Measurements from ENCODE around the gene ARFIP1.

ARFIP1 gene

DNA sequence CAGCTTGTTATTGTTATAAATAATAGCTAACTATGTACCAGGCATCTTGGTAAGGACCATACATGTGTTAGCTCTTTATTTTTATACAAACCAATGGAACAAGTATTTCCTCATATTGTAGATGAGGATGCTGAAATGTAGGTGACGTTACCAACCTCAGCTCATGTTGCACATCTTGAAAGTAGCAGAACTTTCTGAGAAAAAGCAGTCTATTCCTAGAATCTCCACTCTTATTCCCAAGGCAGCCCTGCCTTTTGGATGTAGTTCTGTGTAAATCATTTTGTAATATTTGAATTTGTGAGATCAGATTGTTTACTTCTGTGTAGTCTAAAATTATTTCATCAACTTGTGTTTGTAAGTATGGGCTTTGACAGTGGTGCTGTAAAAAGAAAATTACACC lies 161.7 kb downstream of the ARFIP1 start:
- DNase-seq = no peak

DNA sequence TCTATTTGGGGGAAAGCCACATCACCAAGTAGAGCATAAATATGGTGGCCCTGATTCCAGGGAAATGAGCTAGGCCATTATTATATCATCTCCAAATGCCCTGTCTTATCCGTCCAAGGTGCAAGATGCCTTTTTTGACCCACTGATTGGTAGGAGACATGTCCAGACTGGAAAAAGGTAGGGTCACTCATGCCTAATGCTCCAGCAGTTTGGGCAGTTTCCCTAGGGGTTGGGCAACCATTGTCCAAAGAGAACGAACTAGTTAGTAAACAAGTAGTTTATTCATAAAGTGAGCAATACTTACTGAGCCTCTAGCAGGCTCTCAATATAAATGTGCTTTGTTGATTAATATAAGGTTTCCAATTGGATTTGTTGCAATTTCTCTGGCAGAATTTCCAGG lies 162.6 kb downstream of the ARFIP1 start:
- DNase-seq = no peak

DNA sequence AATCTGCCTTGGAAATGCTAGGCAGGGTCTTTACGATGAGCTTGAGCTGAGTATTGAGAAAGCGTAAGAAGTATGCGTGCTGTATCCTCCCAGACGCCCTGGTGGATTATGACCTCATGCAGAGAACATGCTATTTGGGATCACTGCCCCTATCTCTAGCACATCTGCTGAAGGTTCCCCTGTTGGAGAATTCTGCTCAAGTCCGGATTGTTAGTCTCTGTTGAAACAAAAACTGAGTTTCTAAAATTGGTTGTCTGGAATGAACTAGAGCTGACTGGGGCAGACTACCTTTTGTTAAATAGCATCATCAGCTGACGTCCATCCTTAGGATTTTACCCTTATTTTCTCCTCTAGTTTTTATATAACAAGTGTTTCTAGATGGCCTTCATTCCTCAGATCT lies 163.9 kb downstream of the ARFIP1 start:
- no peak for DNase-seq

DNA sequence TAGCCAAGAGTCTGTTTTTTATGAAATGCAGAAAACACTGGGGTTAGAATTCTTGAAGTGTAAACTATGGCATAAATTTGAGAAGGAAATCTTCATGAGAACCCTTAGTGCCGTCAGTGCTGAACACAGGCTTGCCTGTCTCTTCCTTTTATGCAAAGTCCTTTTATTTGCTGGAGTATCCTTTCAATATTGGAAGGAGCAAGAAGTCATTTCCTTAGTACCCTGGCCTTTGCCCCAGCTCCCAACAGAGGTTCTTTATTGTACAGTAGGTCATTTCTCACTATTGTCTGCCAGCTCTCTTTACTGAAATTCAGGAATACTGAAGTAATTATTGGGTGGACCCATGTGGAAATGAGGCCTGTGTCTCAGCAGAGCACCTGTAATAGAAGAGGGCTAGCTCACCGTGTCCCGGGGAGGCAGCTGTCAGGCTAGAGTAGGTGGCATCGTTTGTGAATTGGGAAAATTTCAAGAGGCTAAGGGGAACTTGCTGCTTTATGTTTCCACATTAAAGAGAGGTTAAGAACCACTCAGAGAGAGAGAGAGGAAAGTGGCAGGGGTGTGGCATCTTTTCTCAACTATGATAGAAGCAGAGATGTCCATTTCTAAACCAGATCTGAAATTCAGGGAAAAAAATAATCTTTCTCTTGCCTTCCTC lies 165.0 kb downstream of the ARFIP1 start:
- no peak for DNase-seq

DNA sequence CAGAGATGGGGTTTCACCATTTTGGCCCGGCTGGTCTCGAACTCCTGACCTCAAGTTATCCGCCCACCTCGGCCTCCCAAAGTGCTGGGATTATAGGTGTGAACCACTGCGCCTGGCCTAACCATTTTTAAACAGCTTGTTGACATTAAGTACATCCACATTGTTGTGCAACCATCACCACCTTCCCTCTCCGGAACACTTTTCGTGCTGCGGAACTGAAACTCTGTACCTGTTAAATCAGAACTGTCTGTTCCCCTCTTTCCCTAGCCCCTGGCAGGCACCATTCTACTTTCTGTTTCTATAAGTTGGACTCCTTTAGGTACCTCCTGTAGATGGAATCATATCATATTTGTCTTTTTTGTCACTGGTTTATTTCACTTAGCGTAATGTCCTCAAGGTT lies 165.9 kb downstream of the ARFIP1 start:
- no peak for DNase-seq

DNA sequence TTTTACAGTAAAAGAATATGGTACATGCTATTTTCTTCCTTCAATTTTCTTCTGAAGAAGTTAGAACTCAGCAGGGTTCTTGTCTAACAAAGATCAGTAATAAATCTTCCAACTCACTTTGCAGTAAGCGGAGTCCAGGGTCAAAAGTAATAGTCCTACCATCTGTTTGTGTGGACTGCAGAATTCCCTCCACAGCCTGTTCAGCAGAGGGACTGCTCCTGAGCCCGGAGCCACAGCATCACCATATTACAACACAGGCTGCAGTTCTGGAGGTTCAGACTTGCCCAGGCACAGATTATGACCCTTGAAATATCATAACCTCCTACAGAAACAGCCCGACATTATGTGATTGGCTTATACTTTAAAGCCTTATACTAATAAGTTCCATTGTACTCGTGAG lies 166.7 kb downstream of the ARFIP1 start:
- no peak for DNase-seq

DNA sequence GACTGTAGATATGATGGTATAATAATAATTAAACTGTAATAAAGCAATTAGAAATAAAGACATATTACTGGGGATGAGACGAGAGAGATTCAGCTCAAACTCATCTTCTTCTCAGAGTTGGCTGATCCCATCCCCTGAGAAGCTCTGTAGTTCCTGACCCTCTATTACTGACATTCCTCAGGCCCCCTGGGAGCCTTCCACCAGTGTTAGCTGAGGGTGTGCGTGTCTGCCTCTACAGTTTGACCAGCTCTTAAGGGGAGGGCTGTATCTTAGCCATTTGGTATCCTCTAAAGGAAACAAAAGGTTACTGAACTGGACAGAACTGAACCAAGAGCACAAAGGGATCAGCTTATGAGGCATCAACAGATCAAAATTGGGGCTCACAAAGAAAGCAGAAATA lies 167.6 kb downstream of the ARFIP1 start:
- no peak for DNase-seq

DNA sequence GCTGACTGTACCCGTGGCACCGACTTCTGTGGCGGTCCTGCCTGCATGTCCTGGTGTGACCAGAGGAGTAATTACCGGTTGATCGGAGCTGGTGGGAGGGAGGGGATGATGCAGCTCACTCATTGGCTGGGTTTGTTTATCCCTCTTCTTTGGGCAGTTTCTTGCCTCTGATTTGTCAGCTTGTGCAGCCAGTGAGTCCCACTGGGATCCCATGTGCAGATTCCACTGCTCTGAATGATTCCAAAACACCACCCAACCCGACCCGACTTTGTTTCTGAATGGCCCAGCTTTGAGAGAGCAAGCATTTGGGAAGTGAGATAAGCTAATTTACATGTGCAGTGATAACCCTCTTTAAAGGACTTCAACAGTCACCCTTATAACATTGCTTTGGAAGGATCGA lies 170.2 kb downstream of the ARFIP1 start:
- DNase-seq = no peak

DNA sequence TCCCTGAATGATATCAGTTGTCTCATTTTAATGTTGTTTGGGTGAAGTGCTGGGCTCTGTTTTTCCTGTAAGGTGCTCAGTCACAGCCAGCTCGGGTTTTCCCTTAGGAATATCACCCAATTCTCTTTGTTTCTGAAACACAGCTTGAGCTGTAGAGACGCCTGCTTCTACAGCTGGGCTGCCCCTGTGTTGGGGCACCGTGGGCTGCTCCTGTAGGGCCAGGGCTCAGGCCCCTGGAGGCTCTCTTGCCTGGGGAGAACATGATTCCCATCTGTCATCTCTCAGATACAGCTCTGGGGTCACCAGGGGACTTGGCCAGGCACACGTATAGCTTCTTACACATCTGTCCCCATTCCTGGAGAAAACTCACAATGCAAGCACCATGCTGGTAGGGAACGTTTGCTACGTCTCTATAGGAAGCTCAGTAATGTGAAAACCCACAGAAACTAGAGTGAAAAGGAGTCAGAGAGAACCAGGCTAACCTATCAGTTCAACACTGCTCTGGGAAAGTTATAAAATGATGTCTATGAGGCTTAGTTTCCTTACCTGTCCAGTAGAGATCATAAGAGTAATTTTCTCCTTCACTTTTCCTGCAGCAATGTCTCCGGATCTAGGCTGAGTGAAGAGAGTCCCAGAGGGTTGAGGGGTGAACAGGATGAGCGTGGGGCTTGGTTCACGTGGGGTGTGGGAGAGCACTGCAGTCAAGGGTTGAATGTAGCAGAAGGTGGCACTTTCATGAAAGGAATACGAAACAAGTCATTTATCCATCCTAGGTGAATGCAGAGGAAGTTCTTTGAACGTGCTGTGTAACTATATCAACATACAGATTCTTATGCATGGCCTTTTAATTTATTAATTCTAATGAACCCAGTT lies 170.9 kb downstream of the ARFIP1 start:
- DNase-seq = no peak

DNA sequence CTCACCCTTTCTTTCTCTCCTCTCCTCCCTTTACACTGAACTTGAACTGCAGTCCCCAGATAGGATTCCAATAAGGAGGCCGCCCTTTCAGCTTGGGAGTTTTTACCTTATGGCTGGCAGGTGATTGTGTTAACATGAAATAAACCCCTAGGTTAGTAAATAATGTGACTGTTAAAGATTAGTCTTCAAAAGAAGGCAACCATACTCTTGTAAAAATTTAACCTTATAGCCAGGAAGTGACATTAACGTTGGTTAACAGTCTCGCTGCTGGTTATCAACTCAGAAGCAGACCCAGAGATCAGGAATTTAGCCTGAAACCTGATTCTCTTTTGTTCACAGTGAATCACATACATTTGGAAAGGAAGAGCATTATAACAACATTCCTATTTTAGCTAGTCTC lies 171.6 kb downstream of the ARFIP1 start:
- no peak for DNase-seq

DNA sequence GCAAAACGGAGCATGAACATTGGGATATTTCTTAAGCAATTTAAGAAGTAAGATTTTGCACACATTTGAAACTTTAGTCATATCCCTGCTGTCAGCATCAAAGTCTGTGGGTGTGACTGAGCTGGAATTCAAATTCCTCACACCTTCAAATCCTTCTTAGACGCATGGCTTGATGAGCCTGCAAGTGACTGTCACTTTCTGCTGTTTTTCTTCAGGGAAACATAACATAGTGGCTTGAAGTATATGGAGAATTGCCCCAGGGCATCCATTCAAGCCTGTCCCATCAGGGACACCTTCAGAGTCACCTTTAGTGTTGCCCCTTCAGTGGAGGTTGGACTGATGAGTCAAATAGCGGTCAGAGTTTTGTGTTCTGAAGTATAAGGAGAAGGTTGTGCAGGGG lies 173.8 kb downstream of the ARFIP1 start:
- no peak for DNase-seq

DNA sequence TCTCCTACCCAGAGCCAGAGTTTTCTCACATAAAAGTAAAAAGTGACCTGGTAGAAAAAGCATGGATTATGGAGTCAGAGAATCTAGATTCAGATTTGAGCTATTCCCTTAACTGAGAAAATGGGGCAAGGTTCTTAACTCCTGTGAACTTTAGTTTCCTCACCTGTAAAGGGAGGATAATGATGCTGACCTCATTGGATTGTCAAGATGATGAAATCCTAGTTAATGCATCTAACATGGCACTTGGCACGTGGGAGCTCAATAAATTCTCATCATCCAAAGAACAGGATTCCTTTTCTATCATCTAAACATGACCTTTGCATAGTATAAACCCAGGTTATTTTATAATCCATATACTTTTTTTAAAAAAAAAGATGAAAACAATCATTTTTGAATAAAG lies 175.0 kb downstream of the ARFIP1 start:
- DNase-seq = no peak

DNA sequence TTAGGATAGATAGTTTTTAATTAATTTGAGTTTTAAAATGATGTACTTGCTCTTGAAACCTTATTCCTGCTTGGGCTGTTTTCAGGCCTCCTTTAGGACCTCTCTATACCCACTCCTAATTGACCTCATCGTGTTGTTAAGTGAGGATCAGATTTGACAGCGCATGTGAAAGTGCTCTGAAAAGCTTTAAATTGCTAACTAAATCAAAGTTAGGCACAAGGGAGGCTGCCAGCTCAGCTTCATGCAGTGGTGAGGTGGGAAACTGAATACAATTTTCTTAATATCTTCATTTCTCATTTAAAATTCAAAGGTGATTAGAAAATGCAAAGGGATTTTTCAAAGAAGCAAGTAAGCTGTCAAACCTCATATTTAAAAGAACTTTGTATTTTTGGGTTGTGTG lies 176.4 kb downstream of the ARFIP1 start:
- DNase-seq = no peak

DNA sequence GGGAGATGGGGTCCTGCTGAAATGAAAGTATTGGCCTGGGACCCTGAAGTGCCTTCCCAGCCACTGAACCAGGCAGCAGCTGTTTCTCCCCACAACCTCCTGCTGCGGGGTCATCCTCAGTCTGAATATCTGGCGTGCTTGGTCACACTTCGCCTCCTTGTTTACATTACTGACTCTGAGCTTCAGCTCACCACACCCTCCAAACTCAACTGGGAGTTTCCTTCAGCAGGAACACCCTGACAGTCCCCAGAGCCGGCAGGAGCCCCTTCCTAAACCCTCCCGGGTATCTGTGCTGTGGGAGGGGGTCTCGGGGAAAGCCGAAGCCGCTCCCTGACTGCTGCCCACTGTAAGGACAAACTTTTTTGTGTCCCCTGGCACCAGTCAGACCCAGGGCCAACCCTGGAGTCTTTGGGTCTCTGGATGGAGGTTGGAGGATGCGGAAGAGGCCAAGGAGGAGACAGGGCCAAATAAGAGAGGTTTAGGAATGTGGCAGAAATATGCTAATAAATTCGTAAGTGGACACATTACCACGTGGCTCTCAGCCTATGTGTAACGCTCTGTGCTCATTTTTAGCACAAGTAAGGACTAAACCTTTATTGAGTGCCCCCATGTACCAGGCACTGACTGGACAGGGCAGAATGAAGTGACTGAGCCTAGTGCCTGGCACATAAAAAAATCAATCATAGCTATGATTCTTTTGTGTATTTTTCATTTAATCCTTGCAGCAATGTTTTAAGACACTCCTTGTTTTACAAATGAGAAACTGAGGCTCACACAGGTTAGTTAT lies 177.1 kb downstream of the ARFIP1 start:
- DNase-seq = no peak

DNA sequence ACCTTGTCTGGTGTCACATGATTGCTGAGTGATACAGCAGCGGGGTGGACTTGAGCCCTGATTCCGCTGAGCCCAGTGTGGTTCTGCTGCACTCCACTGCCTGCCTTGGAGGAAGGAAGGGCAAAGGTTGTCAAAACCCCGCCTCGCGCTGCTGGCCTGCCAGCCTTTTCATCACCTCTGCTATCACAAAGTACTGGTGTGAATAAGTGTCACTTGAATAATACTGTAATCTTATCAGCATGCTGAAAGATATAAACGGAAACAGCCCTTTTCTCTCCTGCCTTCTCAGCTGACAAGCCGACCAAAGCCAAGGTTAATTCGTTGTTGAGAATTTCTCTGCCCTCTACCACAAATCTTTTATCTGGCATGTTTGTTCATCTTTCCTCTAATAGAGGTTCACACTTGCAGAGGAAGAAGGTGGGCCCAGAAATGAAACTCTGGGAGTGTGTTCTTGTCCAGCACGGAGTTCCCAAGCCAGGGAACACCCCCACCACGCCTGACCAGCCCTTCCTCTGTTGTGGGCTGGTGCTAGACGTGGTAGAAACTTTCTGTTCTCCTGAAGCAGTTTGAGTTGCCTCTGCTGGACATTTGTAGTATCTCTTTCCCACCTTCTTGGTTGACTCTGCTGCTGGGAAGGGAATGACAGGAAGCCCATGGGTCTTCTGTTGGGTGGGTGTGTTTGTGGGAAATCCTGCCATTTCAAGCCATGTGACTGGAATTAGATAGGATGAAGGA lies 177.8 kb downstream of the ARFIP1 start:
- no peak for DNase-seq

DNA sequence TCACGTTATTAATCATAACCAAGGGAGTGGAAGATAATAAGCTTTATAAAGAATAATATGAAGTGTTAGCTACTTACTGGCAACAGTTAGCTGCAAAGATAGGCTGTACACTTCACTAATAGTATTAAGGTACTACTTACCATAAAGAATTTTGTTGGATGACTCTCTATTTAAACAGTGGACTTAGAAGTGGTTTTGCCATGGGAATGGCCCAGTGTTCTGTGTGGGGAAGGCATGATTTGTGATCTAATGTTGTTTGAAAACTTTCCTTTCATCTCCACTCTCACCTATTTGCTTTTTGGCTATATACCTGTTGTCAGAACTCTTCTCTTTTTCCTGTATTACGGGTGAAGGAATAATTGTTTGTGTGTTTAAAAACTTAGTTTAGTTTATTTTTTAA lies 179.3 kb downstream of the ARFIP1 start:
- no peak for DNase-seq

DNA sequence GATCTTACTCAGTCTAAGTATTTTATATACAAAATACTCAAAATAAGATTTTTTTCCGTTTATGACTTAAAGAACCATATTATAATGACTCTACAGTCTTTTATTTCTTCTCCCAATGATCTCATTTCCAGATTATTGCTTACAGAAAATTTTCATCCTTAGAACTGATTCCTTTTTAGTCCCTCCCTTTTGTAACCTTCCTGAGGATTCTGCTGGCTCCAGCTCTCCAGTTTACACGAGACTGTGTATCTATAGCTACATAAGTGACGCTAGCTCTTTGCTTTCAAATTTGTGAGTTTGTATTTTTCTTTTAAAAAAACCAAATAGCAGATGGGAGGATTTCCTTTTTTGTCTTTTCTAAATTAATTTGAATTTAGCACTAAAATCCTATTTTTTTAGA lies 180.3 kb downstream of the ARFIP1 start:
- no peak for DNase-seq

DNA sequence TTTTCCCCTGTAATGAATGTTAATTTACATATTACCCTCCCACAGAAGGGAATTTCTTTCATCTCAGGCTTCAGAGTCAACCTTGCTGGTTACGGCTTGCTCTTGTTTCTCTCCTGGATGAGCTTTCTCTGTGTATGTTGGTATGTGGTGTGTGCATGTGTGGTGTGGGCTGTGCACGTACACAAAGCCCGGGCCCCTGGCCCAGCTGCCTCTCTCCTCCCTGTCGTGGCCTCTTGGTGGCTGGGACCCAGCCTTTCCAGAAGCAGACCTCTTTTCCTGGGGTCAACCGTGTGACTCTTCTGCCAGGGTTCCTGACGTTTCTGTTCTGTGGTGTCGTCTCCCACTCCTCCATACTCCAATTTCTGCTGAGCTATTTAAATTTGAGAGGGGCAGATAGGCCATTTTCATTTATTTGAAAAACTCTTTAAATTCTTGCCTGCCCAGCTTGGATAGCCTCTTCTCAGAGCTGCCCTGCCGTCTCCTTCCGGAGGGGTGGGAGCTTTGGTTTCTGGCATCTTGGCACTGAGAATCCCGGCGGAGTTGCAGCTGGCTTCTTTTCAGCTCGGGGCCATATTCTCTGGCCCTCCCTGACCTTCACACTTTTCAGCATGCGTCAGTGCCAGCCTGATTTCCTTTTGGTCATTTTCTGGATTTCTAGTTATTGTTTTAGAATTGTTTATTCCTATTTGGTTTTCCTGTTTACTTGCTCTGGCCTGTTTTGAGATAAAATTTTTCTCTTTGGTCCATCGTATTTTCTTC lies 181.4 kb downstream of the ARFIP1 start:
- no peak for DNase-seq

DNA sequence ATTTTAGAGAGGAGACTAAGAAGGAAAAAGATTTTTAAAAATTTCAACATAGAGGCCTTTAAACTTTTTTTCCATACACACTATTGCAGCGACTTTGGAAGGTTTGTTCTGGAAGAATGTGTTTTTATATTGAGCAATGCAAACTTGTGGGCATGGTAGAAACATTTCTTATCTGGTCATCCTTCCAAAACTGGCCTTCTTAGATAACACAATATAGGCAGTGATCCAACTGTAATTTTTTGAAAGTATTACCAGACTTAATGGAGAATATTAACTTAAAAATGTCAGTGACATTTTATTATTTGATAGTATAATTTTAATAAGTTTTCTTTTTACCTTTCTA lies 182.0 kb downstream of the ARFIP1 start:
- DNase-seq = no peak
